Mucosa of descending colon (tissue), 3 donors: Measurements from ENCODE around the gene DESI1. TPM values are rescaled to one million over a fixed set of nuclear protein-coding genes. Genes with fewer than 3 reads are reported as not detected.

ENCODE experiments used
- ATAC-seq: fragments of 200-7000 bp; cut with Tn5 transposase; one replicate; pipeline ENCODE4 v1.9.1; 2020; ENCODE audit warnings: mild to moderate bottlenecking, moderate library complexity
- DNase-seq, 3 donors: peaks; one replicate each; pipeline ENCODE4 v3.0.0-alpha.2; 2020
- H3K36me3 ChIP-seq: fragments of 200-600 bp; one replicate; pipeline ENCODE4 v1.8.0; 2021; ENCODE audit warnings: low read depth, mild to moderate bottlenecking
- H3K4me1 ChIP-seq: fragments of 200-600 bp; one replicate; pipeline ENCODE4 v1.8.0; 2021; ENCODE audit warnings: low read depth, mild to moderate bottlenecking
- H3K4me3 ChIP-seq: fragments of 200-600 bp; one replicate; pipeline ENCODE4 v1.8.0; 2021; ENCODE audit warnings: mild to moderate bottlenecking
- H3K9me3 ChIP-seq: fragments of 200-600 bp; one replicate; pipeline ENCODE4 v1.8.0; 2021; ENCODE audit warnings: mild to moderate bottlenecking
- intact Hi-C, 2 donors: fragments of 100-400 bp; cut with DNase I in 1 of 2; cut with micrococcal nuclease in 1 of 2; formaldehyde crosslinking; loops; one replicate each; pipeline versions ENCODE4 v1.11.0 to v1.11.1; 2022; cut with DNase I, micrococcal nuclease
- total RNA-seq, 3 donors: library from RNA; stranded (reverse); fragmentation: NEBNext Ultra II Directional in 2 of 3; extraction: Animal tissue kit (Norgen Biotek cat#: 25700) in 2 of 3; gene quantifications; one replicate each; pipeline versions ENCODE4 v1.2.1 to v1.2.4, GENCODE V29; 2021 to 2023
- TF ChIP-seq, protein P1 (sequence below): fragments of 200-600 bp; IDR thresholded peaks from one replicate; pipeline ENCODE4 v1.8.0; 2022; ENCODE audit warnings: antibody characterized with exemption, mild to moderate bottlenecking
- donor health status: DM: no; HTN: no; CAD: no; lungs with moderate emphysema.
- donor health status: DM: no; HTN: no; CAD: no.
- donor health status: DM: no; HTN: yes; CAD: no.

The DESI1 gene
- total RNA-seq, 3 donors from 2014 or later: 23.4 to 28.7 (median 26.3) TPM

DNA sequence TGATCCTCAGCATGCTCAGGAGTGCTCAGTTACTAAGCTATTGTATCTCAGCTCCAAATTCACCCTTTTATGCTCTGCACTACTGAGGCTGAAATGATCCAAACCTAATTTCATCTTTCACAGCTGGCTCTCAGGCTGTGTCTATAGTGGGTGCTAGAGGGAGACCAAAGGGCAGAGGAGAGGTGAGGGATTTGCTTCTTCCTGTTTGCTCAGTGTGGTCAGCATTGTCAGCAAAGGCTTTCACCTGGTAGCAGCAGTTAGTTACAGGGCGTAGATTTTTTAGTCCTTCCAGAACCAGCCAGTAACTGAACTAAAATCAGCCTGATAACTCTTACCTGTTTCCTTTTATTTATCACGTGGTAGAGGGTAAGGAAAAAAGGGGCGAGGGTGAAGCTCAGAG, 33.5 kb upstream of the DESI1 start:
- H3K9me3 ChIP-seq: no peaks in the 10 kb centered on the region
- DNase-seq: no peak
- intact Hi-C loops: no loop called here
- peaks cover 27% of the 10 kb centered on the region for H3K36me3 ChIP-seq
- TF ChIP-seq, protein P1, sequence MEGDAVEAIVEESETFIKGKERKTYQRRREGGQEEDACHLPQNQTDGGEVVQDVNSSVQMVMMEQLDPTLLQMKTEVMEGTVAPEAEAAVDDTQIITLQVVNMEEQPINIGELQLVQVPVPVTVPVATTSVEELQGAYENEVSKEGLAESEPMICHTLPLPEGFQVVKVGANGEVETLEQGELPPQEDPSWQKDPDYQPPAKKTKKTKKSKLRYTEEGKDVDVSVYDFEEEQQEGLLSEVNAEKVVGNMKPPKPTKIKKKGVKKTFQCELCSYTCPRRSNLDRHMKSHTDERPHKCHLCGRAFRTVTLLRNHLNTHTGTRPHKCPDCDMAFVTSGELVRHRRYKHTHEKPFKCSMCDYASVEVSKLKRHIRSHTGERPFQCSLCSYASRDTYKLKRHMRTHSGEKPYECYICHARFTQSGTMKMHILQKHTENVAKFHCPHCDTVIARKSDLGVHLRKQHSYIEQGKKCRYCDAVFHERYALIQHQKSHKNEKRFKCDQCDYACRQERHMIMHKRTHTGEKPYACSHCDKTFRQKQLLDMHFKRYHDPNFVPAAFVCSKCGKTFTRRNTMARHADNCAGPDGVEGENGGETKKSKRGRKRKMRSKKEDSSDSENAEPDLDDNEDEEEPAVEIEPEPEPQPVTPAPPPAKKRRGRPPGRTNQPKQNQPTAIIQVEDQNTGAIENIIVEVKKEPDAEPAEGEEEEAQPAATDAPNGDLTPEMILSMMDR: no peak
- H3K4me3 ChIP-seq: no peak overlapping the region
- H3K4me1 ChIP-seq: no peaks in the 10 kb centered on the region
- no peak for ATAC-seq

DNA sequence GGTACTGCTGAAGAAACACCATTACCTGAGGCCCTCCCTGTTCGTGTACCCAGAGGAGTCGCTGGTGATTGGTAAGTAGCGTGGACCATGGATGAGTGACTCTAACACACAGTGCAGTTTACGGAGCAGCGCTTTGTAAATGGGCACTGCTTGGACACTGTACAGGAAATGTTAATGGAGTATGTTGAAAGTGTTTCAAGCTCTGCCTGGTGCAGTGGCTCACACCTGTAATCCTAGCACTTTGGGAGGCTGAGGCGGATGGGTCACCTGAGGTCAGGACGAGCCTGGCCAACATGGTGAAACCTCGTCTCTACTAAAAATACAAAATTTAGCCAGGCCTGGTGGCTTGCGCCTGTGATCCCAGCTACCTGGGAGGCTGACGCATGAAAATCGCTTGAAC, 30.0 kb upstream of the DESI1 start:
- DNase-seq (no peak), ATAC-seq (no peak)
- no peaks in the 10 kb centered on the region for H3K4me1 ChIP-seq
- H3K9me3 ChIP-seq: no peaks in the 10 kb centered on the region
- H3K36me3 ChIP-seq: peaks cover 14% of the 10 kb centered on the region
- TF ChIP-seq, protein P1: no peak
- no peak overlapping the region for H3K4me3 ChIP-seq
- intact Hi-C loops: no loop called here

DNA sequence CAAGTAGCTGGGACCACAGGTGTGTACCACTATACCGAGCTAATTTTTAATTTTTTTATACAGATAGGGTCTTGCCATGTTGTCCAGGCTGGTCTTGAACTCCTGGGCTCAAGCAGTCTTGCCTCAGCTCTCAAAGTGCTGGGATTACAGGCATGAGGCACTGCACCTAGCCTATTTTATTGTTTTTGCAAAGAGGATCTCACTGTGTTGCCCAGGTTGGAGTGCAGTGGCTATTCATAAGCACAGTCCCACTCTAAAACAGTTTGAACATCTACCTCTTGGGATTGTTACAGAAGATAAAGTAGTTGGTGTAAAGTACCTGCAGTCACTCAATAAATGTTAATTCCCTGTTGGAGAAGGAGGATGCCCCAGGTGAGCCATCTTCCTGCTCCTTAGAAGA, 29.4 kb upstream of the DESI1 start:
- H3K4me3 ChIP-seq: no peak overlapping the region
- DNase-seq (no peak), ATAC-seq (no peak)
- no peaks in the 10 kb centered on the region for H3K9me3 ChIP-seq
- TF ChIP-seq, protein P1: no peak
- intact Hi-C loops: no loop called here
- peaks cover 14% of the 10 kb centered on the region for H3K36me3 ChIP-seq
- H3K4me1 ChIP-seq: no peaks in the 10 kb centered on the region

DNA sequence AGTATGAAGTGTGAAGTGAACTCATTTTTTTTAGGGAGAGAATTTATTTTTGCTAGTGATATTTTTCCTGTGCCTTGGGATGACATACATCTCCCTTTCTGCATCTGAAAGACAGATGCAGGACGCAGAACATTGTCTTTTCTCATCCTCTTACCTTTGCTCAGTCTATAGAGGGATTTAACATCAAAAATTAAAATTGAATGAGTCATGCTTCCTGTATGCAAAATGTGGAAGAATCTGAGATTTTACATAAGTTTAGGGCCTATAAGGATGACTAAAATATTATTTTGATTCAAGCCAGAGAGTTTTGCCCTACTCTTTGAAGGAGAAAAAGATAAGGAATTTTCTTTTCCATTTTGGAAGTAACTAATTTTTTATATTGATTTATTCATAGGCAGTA, 27.6 kb upstream of the DESI1 start:
- TF ChIP-seq, protein P1: no peak
- peaks cover 6% of the 10 kb centered on the region for H3K36me3 ChIP-seq
- H3K4me1 ChIP-seq: no peaks in the 10 kb centered on the region
- no peaks in the 10 kb centered on the region for H3K9me3 ChIP-seq
- ATAC-seq (no peak), DNase-seq (no peak)
- no peak overlapping the region for H3K4me3 ChIP-seq
- intact Hi-C loops: no loop called here

DNA sequence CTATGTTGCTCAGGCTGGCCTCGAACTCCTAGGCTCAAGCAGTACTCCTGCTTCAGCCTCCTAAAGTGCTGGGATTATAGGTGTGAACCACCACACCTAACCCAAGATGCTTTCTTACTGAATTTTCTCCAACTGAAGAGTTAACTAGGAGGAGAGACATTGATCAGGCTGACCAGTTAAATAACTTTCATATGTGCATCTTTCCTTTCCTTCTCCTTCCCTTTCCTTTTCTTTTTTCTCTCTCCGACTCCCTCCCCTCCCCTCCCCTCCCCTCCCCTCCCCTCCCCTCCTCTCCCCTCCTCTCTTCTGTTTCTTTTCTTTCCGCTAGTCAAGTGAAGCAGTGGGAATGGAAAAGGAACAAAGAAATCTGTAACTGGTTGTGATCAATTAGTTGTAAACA, 26.9 kb upstream of the DESI1 start:
- no peaks in the 10 kb centered on the region for H3K9me3 ChIP-seq
- TF ChIP-seq, protein P1: no peak
- peaks cover 8% of the 10 kb centered on the region for H3K36me3 ChIP-seq
- H3K4me1 ChIP-seq: no peaks in the 10 kb centered on the region
- no peak for DNase-seq
- intact Hi-C loops: no loop called here
- ATAC-seq: no peak
- H3K4me3 ChIP-seq: no peak overlapping the region
